NCI-H1694 (cell line): Measurements from ENCODE around the gene XPC.

Source experiments
- DNase-seq: peaks from one replicate; lab custom pipeline; 2025; lab: John Stamatoyannopoulos, UW

The XPC gene

GRCh38 chr3:14206548-14207177, 28.3 kb upstream of the XPC start:
- no peak for DNase-seq

GRCh38 chr3:14204515-14205284, 26.3 kb upstream of the XPC start:
- DNase-seq = no peak

- DNase-seq = peak; percentile 34
These were observed 25.2 kb upstream of the XPC start for GRCh38 chr3:14203521-14204079.

GRCh38 chr3:14202874-14203520, 24.6 kb upstream of the XPC start:
- DNase-seq = no peak

GRCh38 chr3:14201940-14202684, 23.7 kb upstream of the XPC start:
- no peak for DNase-seq

GRCh38 chr3:14200841-14201240, 22.4 kb upstream of the XPC start:
- DNase-seq = no peak

- no peak for DNase-seq
These were observed 21.9 kb upstream of the XPC start for GRCh38 chr3:14200276-14200675.

- DNase-seq = no peak
These were observed 21.2 kb upstream of the XPC start for GRCh38 chr3:14199641-14200040.

GRCh38 chr3:14194865-14195264, 16.5 kb upstream of the XPC start:
- no peak for DNase-seq

- DNase-seq = no peak
These were observed 9.8 kb upstream of the XPC start for GRCh38 chr3:14188041-14188754.

GRCh38 chr3:14186854-14187458, 8.6 kb upstream of the XPC start:
- DNase-seq = no peak

- DNase-seq = no peak
These were observed 4.7 kb upstream of the XPC start for GRCh38 chr3:14183015-14183577.

GRCh38 chr3:14181253-14181652, 2.9 kb upstream of the XPC start:
- no peak for DNase-seq

GRCh38 chr3:14179795-14180194, 1.4 kb upstream of the XPC start:
- no peak for DNase-seq

- DNase-seq = no peak
These were observed 689 bp upstream of the XPC start for GRCh38 chr3:14179114-14179465.

GRCh38 chr3:14177580-14178246, 688 bp downstream of the XPC start:
- no peak for DNase-seq

- no peak for DNase-seq
These were observed 2.9 kb downstream of the XPC start for GRCh38 chr3:14175383-14176037.

GRCh38 chr3:14174483-14174882, 3.9 kb downstream of the XPC start:
- DNase-seq = no peak

GRCh38 chr3:14172496-14172895, 5.9 kb downstream of the XPC start:
- DNase-seq = no peak
